Calu3 (cell line): ENCODE data around the gene ENPP6. TPM values are rescaled to one million over a fixed set of nuclear protein-coding genes. Genes with fewer than 3 reads are reported as not detected.

Experiments used
- BruUV-seq: library from RNA; stranded (reverse); fragments of 400-500 nt; replicated peaks from 2 replicates; lab custom pipeline; 2021; lab: Mats Ljungman, UMichigan
- CTCF ChIA-PET: fragments of 300-600 bp; sonication (Branson Sonifier 250); formaldehyde crosslinking; loops from one replicate; lab custom pipeline; 2022; ENCODE audit warnings: antibody characterized with exemption; lab: Charles Lee
- DNase-seq: peaks from one replicate; pipeline ENCODE4 v3.0.0; 2022
- H3K27ac Mint-ChIP-seq: one replicate; pipeline ENCODE4 v1.8.0; 2022; ENCODE audit warnings: mixed read lengths; ENCODE audit not compliant: unreplicated experiment
- H3K27me3 Mint-ChIP-seq: one replicate; pipeline ENCODE4 v1.8.0; 2022; ENCODE audit warnings: mixed read lengths; ENCODE audit not compliant: unreplicated experiment
- H3K36me3 Mint-ChIP-seq: one replicate; pipeline ENCODE4 v1.8.0; 2022; ENCODE audit warnings: mild to moderate bottlenecking, moderate library complexity, mixed read lengths; ENCODE audit not compliant: insufficient read depth, unreplicated experiment
- H3K4me1 Mint-ChIP-seq: one replicate; pipeline ENCODE4 v1.8.0; 2022; ENCODE audit warnings: mild to moderate bottlenecking, low read depth, mixed read lengths; ENCODE audit not compliant: unreplicated experiment
- H3K4me3 Mint-ChIP-seq: one replicate; pipeline ENCODE4 v1.8.0; 2022; ENCODE audit warnings: mild to moderate bottlenecking, low read depth, moderate library complexity, mixed read lengths; ENCODE audit not compliant: unreplicated experiment
- H3K9me3 Mint-ChIP-seq: one replicate; pipeline ENCODE4 v1.8.0; 2022; ENCODE audit warnings: low read depth, mixed read lengths; ENCODE audit not compliant: unreplicated experiment
- CTCF ChIP-seq: fragments of 200-600 bp; IDR thresholded peaks from one replicate; pipeline ENCODE4 v1.8.0; 2022; ENCODE audit warnings: antibody characterized with exemption; ENCODE audit not compliant: unreplicated experiment
- intact Hi-C: fragments of 100-400 bp; cut with micrococcal nuclease; formaldehyde crosslinking; loops from one replicate; pipeline ENCODE4 v1.10.0; 2022; ENCODE audit not compliant: unreplicated experiment
- total RNA-seq: library from RNA; stranded (reverse); gene quantifications from 2 replicates; pipeline ENCODE4 v1.2.3, GENCODE V29; 2022

Gene ENPP6
- total RNA-seq, 1 experiment from 2014 or later: not detected

GRCh38 chr4:184154199-184154598 lies 63.5 kb downstream of the ENPP6 start:
- Mint-ChIP-seq H3K4me3 (no peak overlapping the region), H3K36me3 (no peaks in the 10 kb centered on the region), H3K27me3 (peaks cover 47% of the 10 kb centered on the region), H3K27ac (no peak overlapping the region), H3K4me1 (no peaks in the 10 kb centered on the region), H3K9me3 (no peaks in the 10 kb centered on the region)
- intact Hi-C loops: no loop called here
- no peak for TF ChIP-seq CTCF
- CTCF ChIA-PET: no interaction called here
- DNase-seq: no peak
- no TSS peak for BruUV-seq

GRCh38 chr4:184153781-184154180 lies 63.9 kb downstream of the ENPP6 start:
- intact Hi-C loops: no loop called here

GRCh38 chr4:184151988-184152485 lies 65.6 kb downstream of the ENPP6 start:
- H3K27ac Mint-ChIP-seq: no peak overlapping the region

More at GRCh38 chr4:184153781-184154180, 63.9 kb downstream of the ENPP6 start:
- no peak for DNase-seq
- CTCF ChIA-PET: no interaction called here
- no peaks in the 10 kb centered on the region for H3K9me3 Mint-ChIP-seq
- no peaks in the 10 kb centered on the region for H3K4me1 Mint-ChIP-seq
- H3K36me3 Mint-ChIP-seq: no peaks in the 10 kb centered on the region
- no peak for TF ChIP-seq CTCF
- peaks cover 47% of the 10 kb centered on the region for H3K27me3 Mint-ChIP-seq
- no peak overlapping the region for H3K4me3 Mint-ChIP-seq
- no TSS peak for BruUV-seq
- no peak overlapping the region for H3K27ac Mint-ChIP-seq

GRCh38 chr4:184150102-184150839 lies 67.4 kb downstream of the ENPP6 start:
- BruUV-seq: no TSS peak
- Mint-ChIP-seq H3K27ac (no peak overlapping the region), H3K36me3 (no peaks in the 10 kb centered on the region), H3K9me3 (no peaks in the 10 kb centered on the region), H3K27me3 (peaks cover 41% of the 10 kb centered on the region), H3K4me1 (no peaks in the 10 kb centered on the region), H3K4me3 (no peak overlapping the region)
- intact Hi-C loops: no loop called here
- DNase-seq: no peak
- CTCF ChIA-PET: no interaction called here
- TF ChIP-seq CTCF: no peak

More at GRCh38 chr4:184151988-184152485, 65.6 kb downstream of the ENPP6 start:
- DNase-seq: no peak
- no peak for TF ChIP-seq CTCF
- H3K36me3 Mint-ChIP-seq: no peaks in the 10 kb centered on the region
- CTCF ChIA-PET: no interaction called here
- H3K4me3 Mint-ChIP-seq: no peak overlapping the region
- H3K27me3 Mint-ChIP-seq: peaks cover 45% of the 10 kb centered on the region
- BruUV-seq: no TSS peak
- H3K4me1 Mint-ChIP-seq: no peaks in the 10 kb centered on the region
- intact Hi-C loops: no loop called here
- H3K9me3 Mint-ChIP-seq: no peaks in the 10 kb centered on the region
